Stimulated activated naive CD4-positive, alpha-beta T cell (primary cell): ENCODE data around the gene GMEB2.

Source experiments
- DNase-seq, 6 experiments: peaks; one replicate each; lab custom pipeline; 2025; lab: John Stamatoyannopoulos, UW

Gene GMEB2

GRCh38 chr20:63589261-63590217, 37.4 kb downstream of the GMEB2 start:
- no peak for DNase-seq

GRCh38 chr20:63588641-63589041, 38.3 kb downstream of the GMEB2 start:
- no peak for DNase-seq

GRCh38 chr20:63587776-63588591, 38.9 kb downstream of the GMEB2 start:
- peak in 3 of 6 experiments; percentile 57 to 69 (median 68) for DNase-seq

GRCh38 chr20:63587256-63587655, 39.6 kb downstream of the GMEB2 start:
- no peak for DNase-seq

- no peak for DNase-seq
These were observed 40.1 kb downstream of the GMEB2 start for GRCh38 chr20:63586797-63587196.

GRCh38 chr20:63585616-63586565, 41.0 kb downstream of the GMEB2 start:
- DNase-seq, result no peak

GRCh38 chr20:63582382-63583063, 44.4 kb downstream of the GMEB2 start:
- no peak for DNase-seq

- peak; percentile 52 to 82 (median 70) for DNase-seq
These were observed 46.0 kb downstream of the GMEB2 start for GRCh38 chr20:63580796-63581461.

- DNase-seq, result no peak
These were observed 47.7 kb downstream of the GMEB2 start for GRCh38 chr20:63579017-63579694.

GRCh38 chr20:63578224-63579016, 48.5 kb downstream of the GMEB2 start:
- DNase-seq, result peak in 1 of 6 experiments; percentile 15

- DNase-seq, result no peak
These were observed 49.5 kb downstream of the GMEB2 start for GRCh38 chr20:63577317-63577894.

- no peak for DNase-seq
These were observed 50.6 kb downstream of the GMEB2 start for GRCh38 chr20:63576311-63576710.

GRCh38 chr20:63574829-63575743, 51.8 kb downstream of the GMEB2 start:
- no peak for DNase-seq

- peak; percentile 9 to 74 (median 54) for DNase-seq
These were observed 52.6 kb downstream of the GMEB2 start, which contains the start of gene HELZ2 for GRCh38 chr20:63574156-63574828. Gene HELZ2, minus strand, starts transcription at chr20:63574239. Its CDS starts 1,854 bp downstream, at chr20:63572385.

- peak in 1 of 6 experiments; percentile 32 for DNase-seq
These were observed 53.2 kb downstream of the GMEB2 start for GRCh38 chr20:63573647-63574131.

GRCh38 chr20:63572788-63573646, 53.9 kb downstream of the GMEB2 start:
- no peak for DNase-seq
